Measurements from ENCODE around the gene TSC22D2. TPM values are rescaled to one million over a fixed set of nuclear protein-coding genes. Genes with fewer than 3 reads are reported as not detected.

TSC22D2 gene
- total and polyA plus RNA-seq, 2 of the 4 experiments (the other 2 are of a cell fraction) = 12.2 to 20.5 TPM

DNA sequence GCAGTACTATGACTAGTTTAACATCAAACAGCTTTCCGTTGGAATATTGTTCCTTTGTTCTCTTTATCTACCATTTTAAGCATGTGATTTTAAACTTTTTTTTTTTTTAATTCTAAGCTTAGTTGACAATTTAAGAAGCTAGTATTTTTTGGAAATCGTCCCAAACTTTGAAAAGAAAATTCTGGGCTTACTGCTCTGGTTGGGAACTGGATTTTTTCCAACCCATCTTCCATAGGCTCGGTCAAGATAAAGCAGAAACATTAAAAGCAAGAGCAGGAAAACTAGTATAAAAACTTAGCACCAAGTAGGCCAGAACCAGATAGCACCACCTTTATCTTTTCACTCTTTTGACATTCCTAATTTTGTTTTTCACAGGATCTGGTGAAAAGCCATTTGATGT, 49.9 kb downstream of the TSC22D2 start:
- Histone ChIP-seq H4K8ac (ENCODE audit: low read depth in 2 of 2, low read length in 2 of 2) (no peak overlapping the region), H2BK120ac (ENCODE audit: low read depth, low read length) (no peak overlapping the region), H3K9me1 (ENCODE audit: insufficient read depth, low read length) (peaks cover 13% of the 10 kb centered on the region), H2BK20ac (ENCODE audit: low read depth, low read length) (no peak overlapping the region), H3K4me3 (ENCODE audit: insufficient read depth, low read depth, low read length) (no peak overlapping the region), H3K27me3 (ENCODE audit: control insufficient read depth, insufficient read depth, low read length) (no peaks in the 10 kb centered on the region), H3K14ac (replicated peaks; ENCODE audit: low read depth, low read length) (no peak overlapping the region), H2BK15ac (ENCODE audit: low read depth, low read length) (no peak overlapping the region), H3K27ac (ENCODE audit: insufficient read depth, low read length) (no peak overlapping the region), H4K91ac (ENCODE audit: insufficient read depth, low read depth, low read length) (no peak overlapping the region), H4K5ac (ENCODE audit: low read depth, low read length) (no peak overlapping the region), H2AFZ (replicated peaks; ENCODE audit: low read length, poor library complexity) (no peak overlapping the region), H4K20me1 (ENCODE audit: insufficient read depth, low read length) (peaks cover 27% of the 10 kb centered on the region), H2BK5ac (ENCODE audit: low read depth, low read length, poor library complexity, severe bottlenecking) (no peak overlapping the region), H3K4me2 (ENCODE audit: low read depth, low read length) (no peak overlapping the region), H3K36me3 (ENCODE audit: control insufficient read depth, insufficient read depth, low read length) (peaks cover 12% of the 10 kb centered on the region), H2AK5ac (ENCODE audit: low read depth, low read length) (no peak overlapping the region), H3K9ac (ENCODE audit: low read depth, low read length) (no peak overlapping the region), H2AK9ac (replicated peaks; ENCODE audit: low read depth, low read length, poor library complexity) (no peak overlapping the region), H3K4ac (ENCODE audit: low read depth, low read length) (no peak overlapping the region), H3K4me1 (ENCODE audit: control insufficient read depth, insufficient read depth, low read length) (peaks cover 6% of the 10 kb centered on the region; the same call in 1 of the 2 replicates), H3K79me1 (ENCODE audit: low read depth in 1 of 2, low read length in 2 of 2) (peaks cover 21 to 68% of the 10 kb centered on the region in 2 experiments), H3K23ac (ENCODE audit: low read depth, low read length) (no peak overlapping the region), H3K56ac (ENCODE audit: extremely low read depth, insufficient read depth, low read length) (no peak overlapping the region), H3K18ac (ENCODE audit: low read depth, low read length) (no peak overlapping the region), H3K9me3 (ENCODE audit: control insufficient read depth, insufficient read depth, low read length) (no peaks in the 10 kb centered on the region)
- dilution Hi-C loops (cut with HindIII; ENCODE audit: low sequenced_read_pairs, unreplicated experiment) (no loop called here), intact Hi-C loops (cut with micrococcal nuclease) (no loop called here), in situ Hi-C loops (cut with MboI; ENCODE audit: low sequenced_read_pairs) (no loop called here)
- TF ChIP-seq CHD1 (IDR thresholded peaks at IDR 0.05; ENCODE audit: low read depth, low read length) (no peak), FOS (IDR thresholded peaks at IDR 0.05; ENCODE audit: low read depth, low read length) (no peak), RFX5 (IDR thresholded peaks at IDR 0.05; ENCODE audit: low read depth, low read length) (no peak), USF2 (IDR thresholded peaks at IDR 0.05; ENCODE audit: low read depth, low read length) (no peak), MXI1 (IDR thresholded peaks at IDR 0.05; ENCODE audit: borderline replicate concordance, low read depth, low read length) (no peak), RCOR1 (IDR thresholded peaks at IDR 0.05; ENCODE audit: insufficient replicate concordance, low read length) (no peak), SMC3 (IDR thresholded peaks at IDR 0.05; ENCODE audit: low read depth, low read length) (no peak)
- WGBS, 2 experiments (ENCODE audit: extremely low coverage in 2 of 2, insufficient read length in 1 of 2) = no CpG with 5 or more reads among the region's 3 CpGs
- CTCF ChIA-PET = interaction anchor here (0.7 kb wide), 1 partner anchor 26 kb away, joined by 4 read pairs; no protein-coding TSS in a partner anchor
- BruUV-seq (replicated peaks) = no TSS peak
- DNase-seq = no peak
- POLR2A ChIA-PET (ENCODE audit: unreplicated experiment) = interaction anchor here (0.6 kb wide), 2 partner anchors 18 to 49 kb away, joined by 3 to 7 read pairs; no protein-coding TSS in a partner anchor
- no peak for ATAC-seq (ENCODE audit: low read depth)
